ENCODE measurements around the gene PDCD4. TPM values are rescaled to one million over a fixed set of nuclear protein-coding genes. Genes with fewer than 3 reads are reported as not detected.

Gene PDCD4
- total and polyA plus RNA-seq, 9 of the 15 experiments (the other 6 are each of a cell fraction or from before 2014, with no cell fraction given), result 12.9 to 44.1 (median 33.7) TPM

GRCh38 chr10:110876000-110876399 is 4.3 kb downstream of the PDCD4 start:
- no peak overlapping the region for H3K4me3 ChIP-seq
- no peak for DNase-seq (ENCODE audit: extremely low read depth in 1 of 4, low spot score in 3 of 4)

DNA sequence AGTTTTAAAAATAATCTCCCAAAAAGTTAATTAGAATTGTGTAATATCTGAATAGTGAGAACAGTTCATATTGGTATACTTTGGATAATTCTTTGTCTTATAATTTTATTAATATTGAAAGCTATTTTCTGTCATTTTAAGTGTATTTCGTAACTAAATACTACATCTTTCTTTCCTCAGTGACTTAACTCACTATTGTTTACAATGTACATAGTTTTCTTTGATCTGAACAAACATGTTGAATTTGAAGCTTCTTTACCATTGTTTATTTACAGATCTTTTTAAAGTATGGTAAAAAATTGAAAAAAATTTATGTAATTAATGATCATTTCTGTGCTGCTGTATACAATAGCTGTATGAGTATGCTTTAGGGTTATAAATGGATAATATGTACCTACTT is 5.1 kb downstream of the PDCD4 start:
- Histone ChIP-seq H3K27ac (ENCODE audit: extremely low read depth, low read depth, low read length) (no peak overlapping the region), H3K9me1 (ENCODE audit: control insufficient read depth, insufficient read depth, low read length) (no peaks in the 10 kb centered on the region), H4K20me1 (replicated peaks; ENCODE audit: control insufficient read depth, insufficient read depth, low read length) (no peaks in the 10 kb centered on the region), H3K36me3 (ENCODE audit: control insufficient read depth, insufficient read depth, low read length) (peaks cover 11% of the 10 kb centered on the region; the same call in 1 of the 3 replicates), H3K4me3 (no peak overlapping the region), H2AFZ (ENCODE audit: low read depth, low read length) (no peak overlapping the region), H3K9me3 (replicated peaks; ENCODE audit: control insufficient read depth, insufficient read depth, low read depth, low read length) (no peaks in the 10 kb centered on the region), H3K9ac (ENCODE audit: insufficient read depth in 1 of 2, low read depth in 2 of 2, low read length in 2 of 2) (no peak overlapping the region), H3K4me2 (ENCODE audit: insufficient read depth, low read length) (no peak overlapping the region), H3K27me3 (ENCODE audit: control insufficient read depth in 2 of 2, insufficient read depth in 2 of 2, low read length in 2 of 2) (no peaks in the 10 kb centered on the region), H3K4me1 (replicated peaks in 1 of 2; ENCODE audit: control insufficient read depth in 2 of 2, insufficient read depth in 2 of 2, low read length in 2 of 2) (peaks cover 0 to 6% of the 10 kb centered on the region in 2 experiments; a peak in 3 of 5 replicates), H3K79me2 (ENCODE audit: control insufficient read depth, insufficient read depth, low read length) (peaks cover 35% of the 10 kb centered on the region)
- intact Hi-C loops (cut with micrococcal nuclease), result loop anchor here (10.0 kb wide), 1 partner anchor 262 kb away; no protein-coding TSS in a partner anchor
- FAIRE-seq (no peak), DNase-seq (ENCODE audit: extremely low read depth in 1 of 4, low spot score in 3 of 4) (no peak), ATAC-seq (no peak)
- in situ Hi-C loops (cut with MboI), result loop anchor here (25.0 kb wide), 1 partner anchor 264 kb away; no protein-coding TSS in a partner anchor
- ChIA-PET POLR2A (interaction anchor here (1.4 kb wide), 1 partner anchor 17 kb away, joined by 3 read pairs; no protein-coding TSS in a partner anchor), CTCF (ENCODE audit: low intra/inter-chr PET ratio) (no interaction called here)
- BruUV-seq (replicated peaks), result no TSS peak
- WGBS (ENCODE audit: insufficient coverage, low coverage, missing lambda C conversion rate), result 100% methylated on average over 1 of the region's 1 CpG
- TF ChIP-seq CBFB (CRISPR knock-in tag; IDR thresholded peaks at IDR 0.05), result no peak
- TF ChIP-seq ZNF586 (CRISPR knock-in tag; conservative IDR thresholded peaks at IDR 0.05), result no peak
- no peak for TF ChIP-seq ZNF184 (CRISPR knock-in tag; IDR thresholded peaks at IDR 0.05)
- TF ChIP-seq MAFG (tag; conservative IDR thresholded peaks at IDR 0.05), result no peak
- no peak for TF ChIP-seq SP1 (CRISPR knock-in tag; IDR thresholded peaks at IDR 0.05)
- TF ChIP-seq HNRNPLL (IDR thresholded peaks at IDR 0.05; ENCODE audit: low read depth, low read length, poor library complexity, severe bottlenecking), result no peak
- TF ChIP-seq GATAD2A (IDR thresholded peaks at IDR 0.05), result no peak
- TF ChIP-seq TAF9B (IDR thresholded peaks at IDR 0.05; ENCODE audit: partially characterized antibody), result no peak
- TF ChIP-seq ZNF217 (CRISPR knock-in tag; IDR thresholded peaks at IDR 0.05), result no peak
- no peak for TF ChIP-seq RBM39 (optimal IDR thresholded peaks at IDR 0.05; ENCODE audit: low read depth, low read length)
- TF ChIP-seq MLLT1 (IDR thresholded peaks at IDR 0.05), result no peak
- no peak for TF ChIP-seq ZNF124 (CRISPR knock-in tag; IDR thresholded peaks at IDR 0.05)
- TF ChIP-seq SIN3A (IDR thresholded peaks at IDR 0.05; ENCODE audit: borderline replicate concordance in 2 of 2, control insufficient read depth in 1 of 2, low read depth in 2 of 2, low read length in 2 of 2), result no peak

More at GRCh38 chr10:110876000-110876399, 4.3 kb downstream of the PDCD4 start:
- Histone ChIP-seq H3K9me1 (ENCODE audit: control insufficient read depth, insufficient read depth, low read length) (no peaks in the 10 kb centered on the region), H3K79me2 (ENCODE audit: control insufficient read depth, insufficient read depth, low read length) (peaks cover 35% of the 10 kb centered on the region), H3K9ac (ENCODE audit: insufficient read depth in 1 of 2, low read depth in 2 of 2, low read length in 2 of 2) (no peak overlapping the region; a peak in 1 of 4 replicates), H3K9me3 (replicated peaks; ENCODE audit: control insufficient read depth, insufficient read depth, low read depth, low read length) (no peaks in the 10 kb centered on the region), H3K27ac (ENCODE audit: extremely low read depth, low read depth, low read length) (no peak overlapping the region), H3K4me2 (ENCODE audit: insufficient read depth, low read length) (no peak overlapping the region), H3K36me3 (ENCODE audit: control insufficient read depth, insufficient read depth, low read length) (0 out of 3 replicates have a peak, but pooled peaks cover 5% of the 10 kb centered on the region), H4K20me1 (replicated peaks; ENCODE audit: control insufficient read depth, insufficient read depth, low read length) (no peaks in the 10 kb centered on the region), H3K27me3 (ENCODE audit: control insufficient read depth in 2 of 2, insufficient read depth in 2 of 2, low read length in 2 of 2) (no peaks in the 10 kb centered on the region), H3K4me1 (replicated peaks in 1 of 2; ENCODE audit: control insufficient read depth in 2 of 2, insufficient read depth in 2 of 2, low read length in 2 of 2) (peaks cover 3 to 11% of the 10 kb centered on the region in 2 experiments), H2AFZ (ENCODE audit: low read depth, low read length) (no peak overlapping the region)
- 63% methylated on average over 2 of the region's 2 CpGs for WGBS (ENCODE audit: insufficient coverage, low coverage, missing lambda C conversion rate)
- FAIRE-seq, result no peak
- in situ Hi-C loops (cut with MboI), result loop anchor here (25.0 kb wide), 1 partner anchor 264 kb away; no protein-coding TSS in a partner anchor
- intact Hi-C loops (cut with micrococcal nuclease), result loop anchor here (10.0 kb wide), 1 partner anchor 261 kb away; no protein-coding TSS in a partner anchor
- no TSS peak for BruUV-seq (replicated peaks)
- peak; percentile 41 for TF ChIP-seq CBFA2T3 (IDR thresholded peaks at IDR 0.05)
- no peak for TF ChIP-seq SIRT6 (IDR thresholded peaks at IDR 0.05; ENCODE audit: low read depth, low read length)
- no peak for TF ChIP-seq NR2F6 (CRISPR knock-in tag; IDR thresholded peaks at IDR 0.05)
- TF ChIP-seq YBX1 (IDR thresholded peaks at IDR 0.05), result no peak
- no peak for TF ChIP-seq OTX1 (CRISPR knock-in tag; IDR thresholded peaks at IDR 0.05)
- TF ChIP-seq CCAR2 (IDR thresholded peaks at IDR 0.05; ENCODE audit: low read depth, low read length), result no peak
- TF ChIP-seq SNAPC5 (CRISPR knock-in tag; IDR thresholded peaks at IDR 0.05), result no peak
- ATAC-seq, result no peak
- CTCF ChIA-PET (ENCODE audit: low intra/inter-chr PET ratio), result no interaction called here
- POLR2A ChIA-PET, result interaction anchor here (0.7 to 1.4 kb wide), 2 partner anchors 18 to 326 kb away, joined by 3 read pairs; no protein-coding TSS in a partner anchor
